ENCODE measurements around the gene PHACTR2.
"Not testable (repeated sequence)": the region's sequence is repeated elsewhere in the genome, so short reads cannot be mapped to it uniquely, and the experiment has no call there.

PHACTR2 gene

GRCh38 chr6:143857651-143858050 is 179.9 kb downstream of the PHACTR2 start:
- no peak for DNase-seq

- DNase-seq = no peak
Observed at GRCh38 chr6:143859891-143860660, 182.3 kb downstream of the PHACTR2 start.

DNA sequence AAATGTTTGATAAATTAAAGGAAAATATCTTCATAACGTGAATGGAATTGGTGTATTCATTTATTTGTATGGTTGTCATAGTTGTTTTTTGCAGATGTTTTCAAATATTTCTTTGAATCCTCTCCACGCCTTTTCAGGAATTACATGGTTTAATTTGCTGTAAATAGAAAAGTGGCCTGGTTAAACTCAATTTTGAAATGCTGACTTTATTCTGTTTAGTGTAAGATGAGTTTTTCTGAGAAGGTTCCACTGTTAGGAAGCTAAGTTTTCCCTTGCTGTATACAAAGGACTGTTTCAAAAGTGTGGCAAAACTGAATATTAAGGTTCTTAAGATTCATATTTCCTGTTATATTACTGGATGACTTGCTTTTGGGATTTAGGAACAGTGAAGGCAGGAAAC is 186.0 kb downstream of the PHACTR2 start:
- DNase-seq = no peak

GRCh38 chr6:143864234-143864633 is 186.5 kb downstream of the PHACTR2 start, which contains the start of gene ZC2HC1B:
TSS of gene ZC2HC1B (plus strand) at chr6:143864474. CDS start at chr6:143864540, 66 bp downstream.
- DNase-seq = no peak

- DNase-seq = no peak
Observed at GRCh38 chr6:143867236-143867635, 189.5 kb downstream of the PHACTR2 start.

DNA sequence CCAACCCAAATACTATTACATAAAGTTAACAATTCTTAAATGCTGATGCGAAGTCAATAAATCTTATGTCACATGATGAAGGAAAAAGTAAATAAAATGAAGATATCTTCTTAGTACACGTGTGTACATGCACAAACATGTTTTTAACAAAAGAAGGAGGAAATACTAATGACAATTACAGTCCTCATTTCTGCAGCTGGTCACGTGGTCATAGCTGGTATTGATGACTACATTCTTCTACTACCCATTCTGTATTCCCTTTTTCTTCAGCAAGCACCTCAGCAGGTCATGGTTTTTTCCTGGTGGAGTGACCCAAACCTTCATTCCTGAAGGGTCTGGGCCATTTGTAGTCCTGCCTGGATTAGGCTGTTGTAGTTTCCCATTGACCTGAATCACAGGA is 191.0 kb downstream of the PHACTR2 start:
- not testable (repeated sequence) for DNase-seq

DNA sequence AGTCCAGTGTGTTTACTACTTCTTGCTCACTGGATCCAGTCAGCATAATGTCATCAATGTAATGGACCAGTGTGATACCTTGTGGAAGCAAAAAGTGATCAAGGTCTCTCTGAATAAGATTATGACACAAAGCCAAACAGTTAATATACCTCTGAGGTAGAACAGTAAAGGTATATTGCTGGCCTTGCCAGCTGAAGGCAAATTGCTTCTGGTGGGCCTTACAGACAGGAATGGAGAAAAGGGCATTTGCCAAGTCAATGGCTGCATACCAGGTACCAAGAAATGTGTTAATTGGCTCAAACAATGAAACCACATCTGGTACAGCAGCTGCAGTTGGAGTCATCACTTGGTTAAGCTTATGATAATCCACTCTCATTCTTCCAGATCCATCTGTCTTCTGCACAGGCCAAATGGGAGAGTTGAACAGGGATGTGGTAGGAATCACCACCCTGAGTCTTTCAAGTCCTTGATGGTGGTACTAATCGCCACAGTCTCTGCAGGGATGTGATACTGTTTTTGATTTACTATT is 193.5 kb downstream of the PHACTR2 start:
- DNase-seq = not testable (repeated sequence)

DNA sequence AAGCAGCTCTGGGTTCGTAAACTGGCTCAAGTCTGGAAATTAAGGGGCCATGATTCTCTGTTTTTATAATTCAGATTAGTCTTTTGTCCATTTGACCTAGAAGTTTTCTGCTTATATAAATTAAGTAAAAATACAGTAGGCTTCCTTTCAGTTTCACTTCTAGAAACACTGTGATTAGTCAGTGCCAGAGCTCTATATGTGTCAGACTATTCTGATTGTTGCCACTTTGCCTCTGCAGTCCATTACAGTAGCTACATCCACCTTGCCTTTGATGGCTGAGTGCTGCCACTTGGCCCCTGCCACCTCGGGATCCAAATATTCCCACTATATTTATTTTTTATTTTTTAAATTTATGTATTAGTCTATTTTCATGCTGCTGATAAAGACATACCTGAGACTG is 194.4 kb downstream of the PHACTR2 start:
- no peak for DNase-seq

DNA sequence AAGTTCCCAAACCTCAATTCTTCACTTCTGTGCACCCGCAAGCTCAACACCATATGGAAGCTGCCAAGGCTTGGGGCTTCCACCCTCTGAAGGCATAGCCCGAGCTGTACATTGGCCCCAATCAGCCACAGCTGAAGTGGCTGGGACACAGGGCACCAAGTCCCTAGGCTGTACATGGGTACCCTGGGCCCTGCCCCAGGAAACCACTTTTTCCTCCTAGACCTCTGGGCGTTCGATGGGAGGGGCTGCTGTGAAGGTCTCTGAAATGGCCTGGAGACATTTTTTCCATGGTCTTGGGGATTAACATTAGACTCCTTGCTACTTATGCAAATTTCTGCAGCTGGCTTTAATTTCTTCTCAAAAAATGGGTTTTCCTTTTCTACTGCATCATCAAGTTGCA is 195.8 kb downstream of the PHACTR2 start:
- not testable (repeated sequence) for DNase-seq

GRCh38 chr6:143874503-143874902 is 196.7 kb downstream of the PHACTR2 start:
- not testable (repeated sequence) for DNase-seq

- no peak for DNase-seq
Observed at GRCh38 chr6:143877584-143878271, 200.0 kb downstream of the PHACTR2 start.

- DNase-seq = no peak
Observed at GRCh38 chr6:143878272-143878760, 200.6 kb downstream of the PHACTR2 start.

- no peak for DNase-seq
Observed at GRCh38 chr6:143880412-143880811, 202.6 kb downstream of the PHACTR2 start.
